ENCODE results near the gene FTCD. TPM values are rescaled to one million over a fixed set of nuclear protein-coding genes. Genes with fewer than 3 reads are reported as not detected.
A peak's percentile ranks its signal among the peaks of the same experiment; 100 is the strongest.
"Not testable (repeated sequence)": the region's sequence is repeated elsewhere in the genome, so short reads cannot be mapped to it uniquely, and the experiment has no call there.

FTCD gene
- total and polyA plus RNA-seq, 9 of the 15 experiments (the other 6 are each of a cell fraction or from before 2014, with no cell fraction given): 0.11 to 1.6 (median 0.67) TPM; not detected in 5

GRCh38 chr21:46147429-46147828, 8.0 kb downstream of the FTCD start (continued):
- TF ChIP-seq CTCFL (IDR thresholded peaks at IDR 0.05; ENCODE audit: borderline replicate concordance, insufficient read depth, low read depth, low read length, poor library complexity, severe bottlenecking) (peak; percentile 70), NRF1 (conservative IDR thresholded peaks at IDR 0.05 in 1 of 2, IDR thresholded peaks at IDR 0.05 in 1 of 2) (0 out of 4 replicates have a peak, but pooled peaks have one; percentile 30 to 39), HDAC1 (IDR thresholded peaks at IDR 0.05) (peak in 1 of 2 experiments; percentile 40; a peak in 1 of 4 replicates), SMARCA5 (IDR thresholded peaks at IDR 0.05) (0 out of 2 replicates have a peak, but pooled peaks have one; percentile 73), ZFX (CRISPR knock-in tag; IDR thresholded peaks at IDR 0.05) (peak; percentile 79), ZNF511 (CRISPR knock-in tag; IDR thresholded peaks at IDR 0.05) (0 out of 2 replicates have a peak, but pooled peaks have one; percentile 48), ARID1B (IDR thresholded peaks at IDR 0.05) (peak; percentile 37), CTCF (IDR thresholded peaks at IDR 0.05 in 2 of 3, conservative IDR thresholded peaks at IDR 0.05 in 1 of 3; ENCODE audit: insufficient read depth in 2 of 3, low read depth in 1 of 3, low read length in 3 of 3) (peak; percentile 83 to 89 (median 86)), BHLHE40 (IDR thresholded peaks at IDR 0.05; ENCODE audit: low read length) (peak; percentile 34; the same call in 1 of the 2 replicates), POLR3A (IDR thresholded peaks at IDR 0.05; ENCODE audit: borderline replicate concordance, extremely low read depth, insufficient read depth, insufficient read length) (peak; percentile 31), SMARCA4 (IDR thresholded peaks at IDR 0.05) (peak; percentile 34; the same call in 1 of the 2 replicates), MYC (IDR thresholded peaks at IDR 0.05; ENCODE audit: low read depth, low read length) (peak; percentile 33; the same call in 1 of the 2 replicates), ATF7 (IDR thresholded peaks at IDR 0.05) (peak; percentile 46; the same call in 1 of the 2 replicates)
- not testable (repeated sequence) for TF ChIP-seq MYC (CRISPR knock-in tag; IDR thresholded peaks at IDR 0.05; ENCODE audit: borderline replicate concordance, low read depth)
- TF ChIP-seq, protein P1, sequence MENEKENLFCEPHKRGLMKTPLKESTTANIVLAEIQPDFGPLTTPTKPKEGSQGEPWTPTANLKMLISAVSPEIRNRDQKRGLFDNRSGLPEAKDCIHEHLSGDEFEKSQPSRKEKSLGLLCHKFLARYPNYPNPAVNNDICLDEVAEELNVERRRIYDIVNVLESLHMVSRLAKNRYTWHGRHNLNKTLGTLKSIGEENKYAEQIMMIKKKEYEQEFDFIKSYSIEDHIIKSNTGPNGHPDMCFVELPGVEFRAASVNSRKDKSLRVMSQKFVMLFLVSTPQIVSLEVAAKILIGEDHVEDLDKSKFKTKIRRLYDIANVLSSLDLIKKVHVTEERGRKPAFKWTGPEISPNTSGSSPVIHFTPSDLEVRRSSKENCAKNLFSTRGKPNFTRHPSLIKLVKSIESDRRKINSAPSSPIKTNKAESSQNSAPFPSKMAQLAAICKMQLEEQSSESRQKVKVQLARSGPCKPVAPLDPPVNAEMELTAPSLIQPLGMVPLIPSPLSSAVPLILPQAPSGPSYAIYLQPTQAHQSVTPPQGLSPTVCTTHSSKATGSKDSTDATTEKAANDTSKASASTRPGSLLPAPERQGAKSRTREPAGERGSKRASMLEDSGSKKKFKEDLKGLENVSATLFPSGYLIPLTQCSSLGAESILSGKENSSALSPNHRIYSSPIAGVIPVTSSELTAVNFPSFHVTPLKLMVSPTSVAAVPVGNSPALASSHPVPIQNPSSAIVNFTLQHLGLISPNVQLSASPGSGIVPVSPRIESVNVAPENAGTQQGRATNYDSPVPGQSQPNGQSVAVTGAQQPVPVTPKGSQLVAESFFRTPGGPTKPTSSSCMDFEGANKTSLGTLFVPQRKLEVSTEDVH (IDR thresholded peaks at IDR 0.05; ENCODE audit: low read depth, partially characterized antibody): peak; percentile 32
